Measurements from ENCODE around the gene SLC22A17. TPM values are rescaled to one million over a fixed set of nuclear protein-coding genes. Genes with fewer than 3 reads are reported as not detected.
"Not testable (repeated sequence)": the region's sequence is repeated elsewhere in the genome, so short reads cannot be mapped to it uniquely, and the experiment has no call there.

SLC22A17 gene
- total RNA-seq, 1 experiment from 2014 or later: 5.9 TPM

DNA sequence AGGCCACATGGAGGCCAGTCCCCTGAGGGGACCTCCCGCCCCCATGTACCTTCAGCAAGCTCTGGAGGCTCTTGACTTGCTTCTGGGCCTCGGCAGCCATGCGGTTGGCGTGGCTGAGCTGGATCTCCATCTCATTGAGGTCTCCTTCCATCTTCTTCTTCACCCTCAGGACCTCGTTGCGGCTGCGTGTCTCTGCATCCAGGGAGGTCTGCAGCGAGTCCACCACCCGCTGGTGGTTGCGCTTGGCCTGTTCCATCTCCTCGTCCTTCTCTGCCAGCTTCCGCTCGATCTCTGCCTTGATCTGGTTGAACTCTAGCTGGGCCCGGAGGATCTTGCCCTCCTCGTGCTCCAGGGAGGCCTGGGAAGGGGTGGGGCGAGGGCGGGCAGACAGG lies 33.6 kb upstream of the SLC22A17 start:
- H4K20me1 ChIP-seq (ENCODE audit: insufficient read depth); H3K4me1 ChIP-seq (ENCODE audit: control insufficient read depth in 1 of 2, insufficient read depth in 2 of 2, low read length in 2 of 2); H3K9me2 ChIP-seq (ENCODE audit: insufficient read depth); CTCF ChIA-PET; H3K36me3 ChIP-seq (ENCODE audit: control insufficient read depth in 1 of 2, insufficient read depth in 2 of 2, low read length in 2 of 2); intact Hi-C loops (cut with micrococcal nuclease); H2AFZ ChIP-seq (ENCODE audit: low read depth, low read length, poor library complexity, severe bottlenecking); BruUV-seq (replicated peaks); H3K9ac ChIP-seq (ENCODE audit: low read length); POLR2A ChIA-PET; H3K4me2 ChIP-seq (ENCODE audit: low read length); H3K27ac ChIP-seq (ENCODE audit: low read depth, low read length); ATAC-seq; DNase-seq (ENCODE audit: low read depth, low spot score); H3K4me3 ChIP-seq (replicated peaks in 1 of 2; ENCODE audit: low read depth in 1 of 2, low read length in 2 of 2); H3K79me2 ChIP-seq (ENCODE audit: insufficient read depth, low read length); RAD21 ChIA-PET (ENCODE audit: low non-redundant PET in 1 of 2, low total read pairs in 2 of 2, uncharacterized antibody in 2 of 2, unreplicated experiment in 2 of 2); H3K27me3 ChIP-seq (ENCODE audit: insufficient read depth, low read length); H3K9me3 ChIP-seq (ENCODE audit: control insufficient read depth in 1 of 2, insufficient read depth in 1 of 2, low read depth in 1 of 2, low read length in 2 of 2): not testable (repeated sequence)

- Histone ChIP-seq H3K36me3 (ENCODE audit: control insufficient read depth in 1 of 2, insufficient read depth in 2 of 2, low read length in 2 of 2) (no peaks in the 10 kb centered on the region), H3K27ac (ENCODE audit: low read depth, low read length) (no peak overlapping the region), H3K9me3 (ENCODE audit: control insufficient read depth in 1 of 2, insufficient read depth in 1 of 2, low read depth in 1 of 2, low read length in 2 of 2) (no peaks in the 10 kb centered on the region), H3K9ac (ENCODE audit: low read length) (no peak overlapping the region), H3K4me2 (ENCODE audit: low read length) (no peak overlapping the region), H4K20me1 (ENCODE audit: insufficient read depth) (no peaks in the 10 kb centered on the region), H3K9me2 (ENCODE audit: insufficient read depth) (no peaks in the 10 kb centered on the region), H2AFZ (ENCODE audit: low read depth, low read length, poor library complexity, severe bottlenecking) (no peak overlapping the region), H3K4me3 (replicated peaks in 1 of 2; ENCODE audit: low read depth in 1 of 2, low read length in 2 of 2) (no peak overlapping the region), H3K79me2 (ENCODE audit: insufficient read depth, low read length) (no peaks in the 10 kb centered on the region), H3K4me1 (ENCODE audit: control insufficient read depth in 1 of 2, insufficient read depth in 2 of 2, low read length in 2 of 2) (no peaks in the 10 kb centered on the region), H3K27me3 (ENCODE audit: insufficient read depth, low read length) (no peaks in the 10 kb centered on the region)
- ChIA-PET RAD21 (ENCODE audit: low non-redundant PET in 1 of 2, low total read pairs in 2 of 2, uncharacterized antibody in 2 of 2, unreplicated experiment in 2 of 2) (no interaction called here), POLR2A (no interaction called here), CTCF (interaction anchor here (1.1 kb wide), 1 partner anchor 59 kb away, joined by 3 read pairs; no protein-coding TSS in a partner anchor)
- no peak for DNase-seq (ENCODE audit: low read depth, low spot score)
- intact Hi-C loops (cut with micrococcal nuclease): no loop called here
- BruUV-seq (replicated peaks): no TSS peak
- no peak for ATAC-seq
- TF ChIP-seq ZNF274 (IDR thresholded peaks at IDR 0.05; ENCODE audit: low read depth, low read length) (no peak), SIN3A (IDR thresholded peaks at IDR 0.05; ENCODE audit: low read depth) (no peak), EZH2phosphoT487 (IDR thresholded peaks at IDR 0.05; ENCODE audit: borderline replicate concordance) (no peak), SRF (IDR thresholded peaks at IDR 0.05; ENCODE audit: low read depth) (no peak), ELF1 (IDR thresholded peaks at IDR 0.05; ENCODE audit: borderline replicate concordance, low read depth) (no peak), JUND (IDR thresholded peaks at IDR 0.05) (no peak), ATF3 (IDR thresholded peaks at IDR 0.05) (no peak), POLR2A (IDR thresholded peaks at IDR 0.05; ENCODE audit: borderline replicate concordance, extremely low read depth, insufficient read depth, insufficient read length) (no peak), TCF7L2 (IDR thresholded peaks at IDR 0.05; ENCODE audit: borderline replicate concordance, extremely low read depth, insufficient read depth, insufficient read length) (no peak), ZFX (IDR thresholded peaks at IDR 0.05) (no peak), EZH2 (IDR thresholded peaks at IDR 0.05) (no peak)
- TF ChIP-seq, protein P1, sequence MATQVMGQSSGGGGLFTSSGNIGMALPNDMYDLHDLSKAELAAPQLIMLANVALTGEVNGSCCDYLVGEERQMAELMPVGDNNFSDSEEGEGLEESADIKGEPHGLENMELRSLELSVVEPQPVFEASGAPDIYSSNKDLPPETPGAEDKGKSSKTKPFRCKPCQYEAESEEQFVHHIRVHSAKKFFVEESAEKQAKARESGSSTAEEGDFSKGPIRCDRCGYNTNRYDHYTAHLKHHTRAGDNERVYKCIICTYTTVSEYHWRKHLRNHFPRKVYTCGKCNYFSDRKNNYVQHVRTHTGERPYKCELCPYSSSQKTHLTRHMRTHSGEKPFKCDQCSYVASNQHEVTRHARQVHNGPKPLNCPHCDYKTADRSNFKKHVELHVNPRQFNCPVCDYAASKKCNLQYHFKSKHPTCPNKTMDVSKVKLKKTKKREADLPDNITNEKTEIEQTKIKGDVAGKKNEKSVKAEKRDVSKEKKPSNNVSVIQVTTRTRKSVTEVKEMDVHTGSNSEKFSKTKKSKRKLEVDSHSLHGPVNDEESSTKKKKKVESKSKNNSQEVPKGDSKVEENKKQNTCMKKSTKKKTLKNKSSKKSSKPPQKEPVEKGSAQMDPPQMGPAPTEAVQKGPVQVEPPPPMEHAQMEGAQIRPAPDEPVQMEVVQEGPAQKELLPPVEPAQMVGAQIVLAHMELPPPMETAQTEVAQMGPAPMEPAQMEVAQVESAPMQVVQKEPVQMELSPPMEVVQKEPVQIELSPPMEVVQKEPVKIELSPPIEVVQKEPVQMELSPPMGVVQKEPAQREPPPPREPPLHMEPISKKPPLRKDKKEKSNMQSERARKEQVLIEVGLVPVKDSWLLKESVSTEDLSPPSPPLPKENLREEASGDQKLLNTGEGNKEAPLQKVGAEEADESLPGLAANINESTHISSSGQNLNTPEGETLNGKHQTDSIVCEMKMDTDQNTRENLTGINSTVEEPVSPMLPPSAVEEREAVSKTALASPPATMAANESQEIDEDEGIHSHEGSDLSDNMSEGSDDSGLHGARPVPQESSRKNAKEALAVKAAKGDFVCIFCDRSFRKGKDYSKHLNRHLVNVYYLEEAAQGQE (IDR thresholded peaks at IDR 0.05; ENCODE audit: low read depth): no peak
- TF ChIP-seq, protein P2, sequence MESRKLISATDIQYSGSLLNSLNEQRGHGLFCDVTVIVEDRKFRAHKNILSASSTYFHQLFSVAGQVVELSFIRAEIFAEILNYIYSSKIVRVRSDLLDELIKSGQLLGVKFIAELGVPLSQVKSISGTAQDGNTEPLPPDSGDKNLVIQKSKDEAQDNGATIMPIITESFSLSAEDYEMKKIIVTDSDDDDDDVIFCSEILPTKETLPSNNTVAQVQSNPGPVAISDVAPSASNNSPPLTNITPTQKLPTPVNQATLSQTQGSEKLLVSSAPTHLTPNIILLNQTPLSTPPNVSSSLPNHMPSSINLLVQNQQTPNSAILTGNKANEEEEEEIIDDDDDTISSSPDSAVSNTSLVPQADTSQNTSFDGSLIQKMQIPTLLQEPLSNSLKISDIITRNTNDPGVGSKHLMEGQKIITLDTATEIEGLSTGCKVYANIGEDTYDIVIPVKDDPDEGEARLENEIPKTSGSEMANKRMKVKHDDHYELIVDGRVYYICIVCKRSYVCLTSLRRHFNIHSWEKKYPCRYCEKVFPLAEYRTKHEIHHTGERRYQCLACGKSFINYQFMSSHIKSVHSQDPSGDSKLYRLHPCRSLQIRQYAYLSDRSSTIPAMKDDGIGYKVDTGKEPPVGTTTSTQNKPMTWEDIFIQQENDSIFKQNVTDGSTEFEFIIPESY (IDR thresholded peaks at IDR 0.05; ENCODE audit: extremely low read depth, insufficient replicate concordance, low read length): no peak
Observed at GRCh38 chr14:23385642-23386265, 33.1 kb upstream of the SLC22A17 start.
